GM21786 (cell line): ENCODE measurements around the gene CCL23.
"Not testable (repeated sequence)": the region's sequence is repeated elsewhere in the genome, so short reads cannot be mapped to it uniquely, and the experiment has no call there.

Experiments used
- ATAC-seq: cut with Tn5 transposase; IDR thresholded peaks from one replicate; pipeline ENCODE4 v1.9.1; 2021; ENCODE audit not compliant: unreplicated experiment

Gene CCL23

GRCh38 chr17:36004594-36005108 lies 13.1 kb downstream of the CCL23 start:
- no peak for ATAC-seq

GRCh38 chr17:36002631-36003030 lies 15.1 kb downstream of the CCL23 start:
- no peak for ATAC-seq

GRCh38 chr17:36001862-36002603 lies 15.7 kb downstream of the CCL23 start:
- ATAC-seq = no peak

GRCh38 chr17:36001110-36001771 lies 16.5 kb downstream of the CCL23 start, which contains the start of gene CCL15:
Gene CCL15 (minus strand): TSS chr17:36001553. CDS start chr17:36001492, 61 bp downstream.
- no peak for ATAC-seq

- ATAC-seq = no peak
These were observed 17.1 kb downstream of the CCL23 start for GRCh38 chr17:36000732-36001109.

- no peak for ATAC-seq
These were observed 19.0 kb downstream of the CCL23 start for GRCh38 chr17:35998756-35999155.

- no peak for ATAC-seq
These were observed 19.7 kb downstream of the CCL23 start for GRCh38 chr17:35998018-35998545.

- not testable (repeated sequence) for ATAC-seq
These were observed 22.4 kb downstream of the CCL23 start for GRCh38 chr17:35995346-35995745.

GRCh38 chr17:35991075-35991474 lies 26.7 kb downstream of the CCL23 start:
- no peak for ATAC-seq

- ATAC-seq = no peak
These were observed 29.6 kb downstream of the CCL23 start for GRCh38 chr17:35988164-35988563.

GRCh38 chr17:35986643-35987042 lies 31.1 kb downstream of the CCL23 start, which contains the start of gene CCL14:
Gene CCL14 (minus strand): TSS chr17:35986729. CDS start chr17:35986649, 80 bp downstream.
- no peak for ATAC-seq

GRCh38 chr17:35984140-35984539 lies 33.6 kb downstream of the CCL23 start:
- ATAC-seq = no peak

- no peak for ATAC-seq
These were observed 35.2 kb downstream of the CCL23 start for GRCh38 chr17:35982409-35983191.

- no peak for ATAC-seq
These were observed 35.9 kb downstream of the CCL23 start for GRCh38 chr17:35981908-35982330.

GRCh38 chr17:35981246-35981645 lies 36.5 kb downstream of the CCL23 start, which contains the start of gene CCL16:
Gene CCL16 (minus strand): TSS chr17:35981497. CDS start chr17:35981420, 77 bp downstream.
- ATAC-seq = no peak

GRCh38 chr17:35978346-35978745 lies 39.4 kb downstream of the CCL23 start:
- ATAC-seq = no peak

GRCh38 chr17:35977509-35977908 lies 40.3 kb downstream of the CCL23 start:
- ATAC-seq = no peak

GRCh38 chr17:35973333-35974260 lies 44.2 kb downstream of the CCL23 start:
- no peak for ATAC-seq

- ATAC-seq = no peak
These were observed 44.8 kb downstream of the CCL23 start for GRCh38 chr17:35972945-35973332.

GRCh38 chr17:35972535-35972934 lies 45.2 kb downstream of the CCL23 start:
- no peak for ATAC-seq
